ENCODE measurements around the gene IRS1. TPM values are rescaled to one million over a fixed set of nuclear protein-coding genes. Genes with fewer than 3 reads are reported as not detected.
A peak's percentile ranks its signal among the peaks of the same experiment; 100 is the strongest.

The IRS1 gene
- total RNA-seq, 4 donors from 2014 or later, result 6.2 to 20.9 (median 12.8) TPM

- no peak for TF ChIP-seq EP300 (IDR thresholded peaks at IDR 0.05; ENCODE audit: low read depth)
- no peak for TF ChIP-seq CTCF (IDR thresholded peaks at IDR 0.05)
- TF ChIP-seq POLR2AphosphoS5 (IDR thresholded peaks at IDR 0.05), result no peak
- TF ChIP-seq POLR2A (IDR thresholded peaks at IDR 0.05), result no peak
- H3K36me3 ChIP-seq, result no peaks in the 10 kb centered on the region
- intact Hi-C loops (cut with DNase I; ENCODE audit: low total_unique reads), result loop anchor here (5.0 to 10.0 kb wide), 2 partner anchors 166 to 583 kb away; no protein-coding TSS in a partner anchor
- H3K4me3 ChIP-seq, result peak overlapping the region; percentile 46 to 91 (median 72)
- 61% methylated on average over 23 of the region's 23 CpGs; no CpG with 5 or more reads in 1 of the 2 donors for WGBS, 2 donors (ENCODE audit: low coverage in 1 of 2)
- no peak for DNase-seq
- H3K4me1 ChIP-seq, result peaks cover 0 to 41% (median 27%) of the 10 kb centered on the region in 4 donors
- no peaks in the 10 kb centered on the region for H3K27me3 ChIP-seq
- in situ Hi-C loops (cut with MboI; ENCODE audit: low pct_ligation_motif_present in 1 of 4, low pct_unique_long_range_greater_than_20kb in 1 of 4, low sequenced_read_pairs in 3 of 4), result loop anchor here in 1 of 4 donors (25.0 kb wide), 1 partner anchor 136 kb away; no protein-coding TSS in a partner anchor
- H3K9me3 ChIP-seq, result no peaks in the 10 kb centered on the region
- peak overlapping the region; percentile 93 to 96 (median 94) for H3K27ac ChIP-seq
Measured at GRCh38 chr2:226797989-226798421, 1.6 kb downstream of the IRS1 start.

GRCh38 chr2:226797289-226797988 is 2.2 kb downstream of the IRS1 start:
- 76 to 80% methylated on average over 3 to 50 of the region's 50 CpGs for WGBS, 2 donors (ENCODE audit: low coverage in 1 of 2)
- Histone ChIP-seq H3K9me3 (no peaks in the 10 kb centered on the region), H3K27ac (peak overlapping the region; percentile 93 to 96 (median 94)), H3K4me1 (peaks cover 0 to 44% (median 29%) of the 10 kb centered on the region in 4 donors), H3K36me3 (no peaks in the 10 kb centered on the region), H3K27me3 (no peaks in the 10 kb centered on the region), H3K4me3 (peak overlapping the region; percentile 20 to 78 (median 56))
- in situ Hi-C loops (cut with MboI; ENCODE audit: low pct_ligation_motif_present in 1 of 4, low pct_unique_long_range_greater_than_20kb in 1 of 4, low sequenced_read_pairs in 3 of 4) (loop anchor here in 1 of 4 donors (25.0 kb wide), 1 partner anchor 135 kb away; no protein-coding TSS in a partner anchor), intact Hi-C loops (cut with DNase I; ENCODE audit: low total_unique reads) (loop anchor here (5.0 to 10.0 kb wide), 2 partner anchors 165 to 583 kb away; no protein-coding TSS in a partner anchor)
- DNase-seq, result peak; percentile 40
- TF ChIP-seq POLR2A (IDR thresholded peaks at IDR 0.05), result no peak
- TF ChIP-seq EP300 (IDR thresholded peaks at IDR 0.05; ENCODE audit: low read depth), result no peak
- no peak for TF ChIP-seq POLR2AphosphoS5 (IDR thresholded peaks at IDR 0.05)
- no peak for TF ChIP-seq CTCF (IDR thresholded peaks at IDR 0.05)

- H3K27ac ChIP-seq, result peak overlapping the region; percentile 93 to 96 (median 94)
- H3K4me3 ChIP-seq, result peak overlapping the region; percentile 20 to 78 (median 56)
- H3K27me3 ChIP-seq, result no peaks in the 10 kb centered on the region
- in situ Hi-C loops (cut with MboI; ENCODE audit: low pct_ligation_motif_present in 1 of 4, low pct_unique_long_range_greater_than_20kb in 1 of 4, low sequenced_read_pairs in 3 of 4), result loop anchor here in 1 of 4 donors (25.0 kb wide), 1 partner anchor 135 kb away; no protein-coding TSS in a partner anchor
- TF ChIP-seq POLR2AphosphoS5 (IDR thresholded peaks at IDR 0.05) (no peak), CTCF (IDR thresholded peaks at IDR 0.05) (peak; percentile 43 to 58 (median 47))
- H3K4me1 ChIP-seq, result peaks cover 0 to 49% (median 31%) of the 10 kb centered on the region in 4 donors
- 40 to 61% methylated on average over 1 to 15 of the region's 17 CpGs for WGBS, 2 donors (ENCODE audit: low coverage in 1 of 2)
- DNase-seq, result peak; percentile 24
- H3K9me3 ChIP-seq, result no peaks in the 10 kb centered on the region
- H3K36me3 ChIP-seq, result no peaks in the 10 kb centered on the region
- intact Hi-C loops (cut with DNase I; ENCODE audit: low total_unique reads), result loop anchor here (5.0 to 10.0 kb wide), 2 partner anchors 165 to 582 kb away; no protein-coding TSS in a partner anchor
Measured at GRCh38 chr2:226796840-226797288, 2.8 kb downstream of the IRS1 start.
